NCI-H510A (cell line): ENCODE measurements around the gene OSBPL9.
"Not testable (repeated sequence)": the region's sequence is repeated elsewhere in the genome, so short reads cannot be mapped to it uniquely, and the experiment has no call there.

Experiments used
- DNase-seq: peaks from one replicate; lab custom pipeline; 2025; lab: John Stamatoyannopoulos, UW

Gene OSBPL9

DNA sequence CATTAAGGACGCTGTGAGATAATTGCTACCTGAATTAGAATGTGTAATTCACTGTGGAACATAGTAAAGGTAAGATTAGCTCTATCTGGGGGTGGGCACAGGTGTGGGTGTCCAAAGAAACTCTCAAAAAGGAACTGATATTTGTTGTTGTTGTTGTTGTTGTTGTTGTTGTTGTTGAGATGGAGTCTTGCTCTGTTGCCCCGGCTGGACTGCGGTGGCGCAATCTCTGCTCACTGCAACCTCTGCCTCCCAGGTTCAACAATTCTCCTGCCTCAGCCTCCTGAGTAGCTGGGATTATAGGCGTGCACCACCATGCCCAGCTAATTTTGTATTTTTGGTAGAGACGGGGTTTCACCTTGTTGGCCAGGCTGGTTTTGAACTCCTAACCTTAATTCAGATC lies 6.8 kb upstream of the OSBPL9 start:
- DNase-seq: not testable (repeated sequence)

DNA sequence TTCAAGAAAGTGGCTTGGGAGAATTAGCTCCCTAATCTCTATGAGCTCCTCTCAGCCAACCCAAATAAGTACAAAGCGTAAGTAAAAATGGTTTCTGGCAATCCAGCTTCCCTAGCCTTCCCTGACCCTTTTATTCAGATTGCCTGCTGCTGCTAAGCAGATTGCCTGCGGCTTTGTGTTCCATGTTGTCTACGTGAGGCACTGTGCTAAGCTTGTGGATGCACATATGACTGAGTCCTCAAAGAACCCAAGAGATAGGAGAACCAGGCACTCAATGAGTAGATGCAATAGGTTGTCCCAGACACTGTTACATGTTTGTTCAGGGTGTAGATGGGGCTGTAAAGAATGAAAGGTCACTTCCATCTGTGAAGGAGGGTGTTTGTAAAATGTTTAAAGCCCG lies 6.3 kb upstream of the OSBPL9 start:
- DNase-seq: no peak

DNA sequence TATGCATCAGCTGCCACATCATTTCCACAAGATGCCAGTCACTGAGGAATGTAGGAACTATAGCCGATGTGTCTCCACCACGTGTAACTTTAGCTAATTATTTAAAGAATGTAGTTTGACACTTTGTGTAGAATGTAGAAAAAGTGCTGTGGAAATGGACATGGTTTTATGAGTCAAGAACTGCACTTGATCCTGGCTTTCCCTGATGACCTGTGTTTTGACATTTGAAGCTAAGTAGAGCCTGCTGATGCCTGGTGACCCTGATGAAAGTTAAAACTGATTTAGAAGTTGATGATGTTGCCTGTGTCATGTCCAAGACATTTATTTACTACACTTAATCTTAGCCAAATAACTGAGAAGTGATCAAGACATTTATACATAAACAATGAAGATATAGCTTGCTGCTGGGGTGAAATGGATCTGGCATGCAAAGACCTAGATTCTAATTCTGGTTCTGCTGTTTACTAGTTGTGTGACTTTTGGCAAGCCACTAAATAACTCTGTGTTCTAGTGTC lies 4.4 kb upstream of the OSBPL9 start:
- DNase-seq: no peak

DNA sequence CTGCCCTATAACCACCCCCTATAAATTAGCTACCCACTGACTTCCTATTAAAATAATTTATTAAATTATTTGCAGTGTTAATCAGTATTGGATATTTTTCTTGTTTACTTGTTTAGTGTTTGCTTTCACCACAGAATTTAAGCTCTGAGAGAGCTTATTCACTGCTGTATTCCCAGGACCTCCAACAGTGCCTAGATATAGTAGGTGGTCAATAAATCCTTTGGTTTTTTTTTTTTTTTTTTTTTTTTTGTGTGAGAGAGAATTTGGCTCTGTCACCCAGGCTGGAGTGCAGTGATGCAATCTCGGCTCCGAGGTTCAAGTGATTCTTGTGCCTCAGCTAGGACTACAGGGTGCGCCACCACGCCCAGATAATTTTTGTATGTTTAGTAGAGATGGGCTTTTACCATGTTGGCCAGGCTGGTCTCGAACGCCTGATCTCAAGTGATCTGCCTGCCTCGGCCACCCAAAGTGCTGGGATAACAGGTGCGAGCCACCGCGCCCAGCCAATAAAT lies 1.1 kb upstream of the OSBPL9 start:
- DNase-seq: no peak

DNA sequence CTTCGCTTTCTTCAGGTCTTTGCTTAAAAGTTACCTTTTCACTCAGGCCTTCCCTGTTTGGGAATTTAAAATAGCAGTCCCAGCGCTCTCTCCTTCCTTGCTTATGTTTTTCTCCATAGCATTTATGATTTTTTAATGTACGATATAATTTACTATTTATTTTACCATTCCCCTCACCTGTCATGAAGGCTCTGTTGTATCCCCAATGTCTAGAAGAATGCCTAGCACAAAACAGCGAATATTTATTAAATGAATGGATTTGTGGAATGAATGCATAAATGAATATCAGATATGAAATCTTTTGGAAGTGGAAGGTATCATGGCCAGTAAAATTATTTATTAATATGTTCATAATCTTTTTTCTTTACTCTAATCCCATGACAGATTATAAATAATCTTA lies 402 bp upstream of the OSBPL9 start:
- DNase-seq: no peak

DNA sequence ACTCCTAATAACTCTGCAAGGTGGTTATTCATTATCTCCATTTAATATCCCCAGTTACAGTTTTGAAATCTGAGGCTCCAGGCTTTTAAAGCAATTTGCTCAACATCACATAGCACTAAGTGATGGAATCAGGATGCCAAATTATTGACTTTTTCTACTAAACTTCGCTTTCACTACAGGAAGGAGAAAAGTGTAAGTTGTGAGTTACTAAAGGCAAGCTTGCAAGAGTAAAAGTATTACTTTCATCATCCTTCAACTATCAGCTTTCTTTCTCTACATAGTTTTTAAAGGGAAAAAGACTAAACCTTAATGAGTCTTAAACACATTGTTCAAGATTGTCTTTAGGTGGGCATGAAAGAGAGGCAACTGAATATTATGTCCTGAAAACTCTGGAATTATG lies 1.8 kb downstream of the OSBPL9 start:
- DNase-seq: no peak

DNA sequence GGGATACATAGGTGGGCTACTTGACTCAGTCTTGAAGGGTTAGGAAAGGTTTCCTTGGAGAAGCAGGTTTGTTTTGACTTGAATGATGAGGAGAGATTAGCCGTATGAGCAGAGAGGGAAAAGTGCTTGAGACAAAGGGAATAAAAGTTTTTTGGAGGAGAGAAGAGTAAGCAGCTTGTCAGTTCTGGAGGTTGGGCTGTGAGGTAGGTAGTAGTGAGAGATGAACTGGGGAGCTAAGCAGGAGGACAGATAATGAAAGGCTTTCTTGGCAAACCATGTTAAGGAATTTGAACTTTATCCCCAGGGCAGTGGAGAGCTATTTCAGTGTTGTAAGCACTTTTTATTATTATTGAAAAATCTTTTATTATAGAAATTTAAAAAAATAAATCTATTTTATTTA lies 3.6 kb downstream of the OSBPL9 start:
- DNase-seq: no peak

DNA sequence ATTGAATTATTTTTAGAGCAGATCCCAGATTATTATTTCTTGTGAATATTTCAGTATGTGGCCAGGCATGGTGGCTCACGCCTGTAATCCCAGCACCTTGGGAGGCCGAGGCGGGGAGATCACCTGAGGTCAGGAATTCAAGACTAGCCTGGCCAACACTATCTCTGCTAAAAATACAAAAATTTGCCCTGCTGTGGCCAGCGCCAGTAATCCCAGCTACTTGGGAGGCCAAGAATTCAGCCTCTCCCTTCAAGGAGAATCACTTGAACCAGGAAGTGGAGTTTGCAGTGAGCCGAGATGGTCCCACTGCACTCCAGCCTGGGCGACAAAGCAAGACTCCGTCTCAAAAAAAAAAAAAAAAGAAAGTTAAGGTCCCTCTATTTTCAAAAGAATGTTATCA lies 4.3 kb downstream of the OSBPL9 start:
- no peak for DNase-seq

DNA sequence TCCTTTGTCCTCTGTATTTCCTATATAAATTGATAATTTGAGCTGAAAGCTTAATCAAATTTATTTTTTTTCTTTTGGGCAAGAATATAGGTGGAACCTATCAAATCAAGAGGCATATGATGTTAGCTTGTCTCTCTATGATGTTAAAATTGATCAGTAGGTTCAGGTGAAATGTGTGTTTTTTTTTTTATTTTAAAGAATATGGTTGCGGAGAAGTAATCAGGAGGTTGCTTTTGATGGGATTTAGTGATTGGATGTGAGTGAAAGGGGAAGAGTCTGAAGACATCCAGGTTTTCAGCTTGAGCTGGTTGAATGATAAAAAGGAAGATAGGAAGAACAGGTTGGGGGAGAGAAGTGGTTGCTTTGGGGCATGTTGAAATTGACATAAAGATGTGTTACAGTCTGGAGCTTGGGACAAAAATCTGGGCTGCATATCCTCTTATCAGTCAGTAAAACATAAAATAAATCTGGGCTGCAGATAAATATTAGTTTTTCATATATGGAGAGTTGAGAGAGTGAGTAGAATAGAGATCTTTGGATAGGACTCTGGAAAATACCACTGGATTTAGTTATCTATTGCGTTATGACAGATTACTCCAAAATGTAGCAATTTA lies 5.1 kb downstream of the OSBPL9 start:
- DNase-seq: no peak

DNA sequence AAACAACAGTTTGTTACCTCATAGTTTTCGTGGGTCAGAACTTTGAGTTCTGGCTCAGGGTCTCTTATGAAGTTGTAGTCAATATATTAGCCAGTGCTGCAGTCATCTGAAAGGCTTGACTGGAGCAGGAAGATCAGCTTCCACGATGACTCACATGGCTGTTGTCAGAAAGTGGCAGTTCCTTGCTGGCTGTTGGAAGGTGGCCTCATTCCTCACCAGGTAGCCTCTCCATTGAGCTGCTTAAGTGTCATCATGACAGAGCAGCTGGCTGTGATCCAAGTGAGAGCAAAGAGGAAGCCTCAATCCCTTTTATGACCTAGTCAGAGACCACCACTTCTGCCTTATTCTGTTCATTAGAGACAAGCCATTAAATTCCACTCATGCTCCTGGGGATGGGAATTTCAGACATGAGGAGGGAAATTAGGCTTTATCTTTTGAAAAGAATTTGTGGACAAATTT lies 5.6 kb downstream of the OSBPL9 start:
- DNase-seq: peak; percentile 72

DNA sequence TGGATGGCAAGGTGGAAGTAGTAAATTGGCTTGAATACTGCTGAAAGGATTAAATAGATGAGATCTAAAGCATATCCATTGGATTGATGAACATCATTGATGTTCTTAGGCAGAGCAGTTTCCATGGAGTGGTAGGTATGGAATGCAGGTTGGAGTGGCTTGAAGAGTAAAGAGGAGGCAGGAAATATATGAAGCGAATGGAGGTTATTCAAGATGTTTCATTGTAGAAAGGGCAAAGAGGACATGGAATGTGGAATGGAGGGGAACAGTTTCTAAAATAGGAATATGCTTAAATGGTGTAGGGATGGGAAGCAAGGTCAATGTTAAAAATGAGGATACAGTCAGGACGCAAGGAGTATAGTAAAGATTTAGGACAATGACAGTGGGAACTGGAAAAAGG lies 6.1 kb downstream of the OSBPL9 start:
- DNase-seq: no peak

DNA sequence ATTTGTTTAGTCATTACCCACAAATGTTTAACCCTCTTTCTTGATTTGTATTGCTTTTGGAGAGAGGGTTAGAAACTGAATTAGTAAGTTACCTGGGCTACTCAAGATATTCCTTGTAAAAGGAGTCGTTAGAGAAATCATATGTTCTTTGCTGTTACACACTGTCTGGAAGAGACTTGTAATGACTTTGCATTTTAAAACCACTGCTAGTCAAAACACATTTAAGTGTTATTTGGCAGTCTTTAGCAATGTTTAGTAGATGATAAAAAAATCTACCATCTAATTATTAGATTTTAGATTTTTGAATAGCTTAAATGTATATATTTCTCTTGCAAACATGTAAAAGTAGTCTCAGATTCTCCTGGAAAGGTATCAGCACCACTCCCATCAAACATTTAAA lies 6.6 kb downstream of the OSBPL9 start:
- no peak for DNase-seq

DNA sequence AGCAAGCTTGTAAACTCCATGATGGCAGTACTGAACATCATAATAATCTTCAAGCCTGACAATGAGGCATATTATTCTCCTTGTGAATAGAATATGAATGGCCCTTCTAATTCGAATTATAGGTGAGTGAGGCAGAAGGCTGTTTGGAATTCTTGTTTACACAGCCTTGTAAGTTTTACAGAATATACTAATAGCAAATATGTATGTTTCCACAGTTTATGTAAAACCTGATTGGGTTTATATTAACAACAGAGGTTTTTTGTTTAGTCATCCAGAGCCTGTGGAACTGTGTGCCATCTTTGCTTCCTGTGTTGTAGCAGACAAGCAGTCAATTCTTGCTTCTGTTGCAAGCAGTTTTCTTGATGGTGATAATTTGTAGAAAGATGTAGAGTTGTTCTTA lies 8.0 kb downstream of the OSBPL9 start:
- no peak for DNase-seq

DNA sequence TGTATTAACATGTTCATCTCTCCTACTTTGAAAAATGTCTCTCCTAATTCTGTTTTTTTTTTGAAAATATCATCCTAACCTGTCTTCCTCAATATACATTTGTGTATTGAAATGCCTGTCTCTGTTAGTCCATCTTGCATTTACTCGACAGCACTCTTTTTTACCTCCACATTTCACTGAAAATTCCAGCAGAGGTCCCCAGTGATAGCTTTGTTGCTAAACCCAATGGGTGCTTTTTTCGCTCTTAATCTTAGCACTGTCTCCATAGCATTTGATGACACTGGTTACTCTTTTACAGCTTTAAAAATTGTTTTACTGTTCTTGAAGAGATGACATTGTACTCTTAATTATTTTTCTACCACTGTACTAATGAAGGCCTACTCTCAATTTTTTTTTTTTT lies 10.8 kb downstream of the OSBPL9 start:
- no peak for DNase-seq

DNA sequence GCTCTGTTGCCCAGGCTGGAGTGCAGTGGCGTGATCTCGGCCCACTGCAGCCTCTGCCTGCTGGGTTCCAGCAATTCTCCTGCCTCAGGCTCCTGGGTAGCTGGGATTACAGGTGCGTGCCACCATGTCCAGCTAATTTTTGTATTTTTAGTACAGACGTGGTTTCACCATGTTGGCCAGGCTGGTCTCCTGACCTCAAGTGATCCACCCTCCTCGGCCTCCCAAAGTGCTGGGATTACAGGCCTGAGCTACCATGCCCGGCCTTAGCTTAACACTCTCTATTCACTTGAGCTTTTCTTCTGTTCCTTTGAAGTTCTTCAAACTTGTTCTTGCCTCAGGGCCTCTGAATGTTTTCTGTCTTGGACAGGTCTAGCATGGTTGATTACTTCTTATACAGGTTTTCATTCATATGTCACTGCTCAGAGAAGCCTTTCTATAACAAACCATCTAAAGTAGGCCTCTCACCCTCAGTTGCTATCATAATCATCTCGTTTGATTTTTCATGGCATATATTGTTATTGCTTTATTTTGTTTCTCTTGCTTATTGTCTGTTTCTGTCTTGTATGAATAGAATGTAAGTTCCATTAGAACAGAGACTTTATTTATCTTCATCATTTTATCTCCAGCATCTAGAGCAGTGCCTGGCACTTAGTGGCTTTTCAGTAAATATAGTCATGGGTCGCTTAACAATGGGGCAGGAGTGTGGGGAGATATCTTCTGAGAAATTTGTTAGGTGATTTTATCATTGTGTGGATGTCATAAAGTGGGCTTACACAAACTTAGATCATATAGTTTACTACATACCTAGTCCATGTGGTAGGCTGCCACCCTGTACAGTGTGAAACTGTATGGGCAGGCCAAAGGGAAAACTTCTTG lies 12.1 kb downstream of the OSBPL9 start:
- DNase-seq: no peak

DNA sequence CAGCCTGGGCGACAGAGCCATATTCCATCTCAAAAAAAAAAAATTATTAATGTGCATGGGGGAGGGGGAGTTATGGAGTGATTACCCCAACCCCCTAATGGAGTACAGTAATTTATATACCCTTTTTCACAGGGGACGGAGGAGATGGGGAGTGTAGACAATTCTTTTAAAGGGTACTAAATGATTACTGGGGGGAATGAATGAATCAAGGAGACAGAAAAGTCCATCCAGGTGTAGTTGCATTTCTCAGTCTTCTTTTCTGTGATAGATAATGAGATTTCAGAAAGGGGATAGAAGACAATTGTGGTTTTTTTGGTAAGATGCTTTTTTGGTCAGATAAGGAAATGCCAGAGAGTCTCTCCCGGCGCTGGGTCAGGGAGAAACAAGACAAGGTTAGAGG lies 13.0 kb downstream of the OSBPL9 start:
- DNase-seq: no peak

DNA sequence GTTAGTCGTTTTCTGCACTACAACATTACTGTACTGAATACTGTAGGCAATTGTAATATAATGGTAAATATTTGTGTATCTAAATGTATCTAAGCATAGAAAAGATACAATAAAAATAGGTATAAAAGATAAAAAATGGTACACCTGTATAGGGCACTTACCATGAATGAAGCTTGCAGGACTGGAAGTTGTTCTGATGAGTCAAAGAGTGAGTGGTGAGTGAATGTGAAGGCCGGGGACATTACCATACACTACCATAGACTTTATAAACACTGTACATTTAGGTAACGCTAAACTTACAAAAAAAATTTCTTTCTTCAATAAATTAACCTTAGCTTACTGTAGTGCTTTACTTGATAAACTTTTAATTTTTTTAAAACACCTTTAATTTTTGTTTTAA lies 13.5 kb downstream of the OSBPL9 start:
- no peak for DNase-seq

DNA sequence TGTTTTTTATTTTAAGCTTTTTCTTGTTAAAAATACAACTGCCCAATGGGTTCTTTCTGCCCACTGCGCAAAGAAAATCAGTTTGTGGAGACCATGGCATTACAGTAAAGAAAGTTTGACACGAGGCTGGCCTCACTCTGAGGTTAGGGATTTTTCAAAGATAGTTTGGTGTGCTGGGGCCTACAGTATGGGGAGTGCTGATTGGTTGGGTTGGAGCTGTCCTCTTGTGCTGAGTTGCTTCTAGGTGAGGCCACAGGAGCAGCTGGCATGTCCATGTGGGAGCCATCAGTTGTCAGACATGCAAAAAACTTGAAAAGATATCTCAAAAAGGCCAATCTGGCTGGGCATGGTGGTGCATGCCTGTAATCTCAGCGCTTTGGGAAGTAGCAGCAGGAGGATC lies 14.0 kb downstream of the OSBPL9 start:
- DNase-seq: no peak

DNA sequence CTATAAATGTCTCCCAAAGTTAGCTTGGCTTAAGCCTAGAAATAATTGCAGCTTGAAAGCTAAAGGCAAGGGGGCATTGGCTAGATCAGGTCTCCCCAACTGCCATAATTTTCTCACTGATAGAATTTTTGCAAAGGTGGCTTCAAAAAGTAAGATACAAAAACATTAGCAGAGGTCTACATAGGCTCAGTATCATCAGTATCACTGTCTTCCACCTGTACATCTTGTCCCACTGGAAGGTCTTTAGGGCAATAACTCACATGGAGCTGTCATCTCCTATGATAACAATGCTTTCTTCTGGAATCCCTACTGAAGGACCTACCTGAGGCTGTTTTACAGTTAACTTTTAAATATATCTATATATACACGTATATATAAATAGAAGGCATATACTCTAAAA lies 14.9 kb downstream of the OSBPL9 start:
- no peak for DNase-seq

DNA sequence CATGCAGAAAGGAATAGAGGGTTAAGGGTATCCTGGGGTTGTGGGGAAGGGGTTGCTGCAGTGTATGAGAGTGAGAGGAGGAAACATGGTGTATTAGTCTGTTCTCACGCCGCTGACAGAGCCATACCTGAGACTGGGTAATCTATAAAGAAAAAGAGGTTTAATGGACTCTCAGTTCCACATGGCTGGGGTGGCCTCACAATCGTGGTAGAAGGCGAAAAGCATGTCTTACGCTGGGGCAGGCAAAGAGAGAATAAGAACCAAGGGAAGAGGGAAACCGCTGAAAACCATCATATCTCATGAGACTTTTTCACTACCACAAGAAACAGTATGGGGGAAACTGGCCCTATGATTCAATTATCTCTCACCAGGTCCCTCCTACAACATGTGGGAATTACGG lies 17.7 kb downstream of the OSBPL9 start:
- no peak for DNase-seq

DNA sequence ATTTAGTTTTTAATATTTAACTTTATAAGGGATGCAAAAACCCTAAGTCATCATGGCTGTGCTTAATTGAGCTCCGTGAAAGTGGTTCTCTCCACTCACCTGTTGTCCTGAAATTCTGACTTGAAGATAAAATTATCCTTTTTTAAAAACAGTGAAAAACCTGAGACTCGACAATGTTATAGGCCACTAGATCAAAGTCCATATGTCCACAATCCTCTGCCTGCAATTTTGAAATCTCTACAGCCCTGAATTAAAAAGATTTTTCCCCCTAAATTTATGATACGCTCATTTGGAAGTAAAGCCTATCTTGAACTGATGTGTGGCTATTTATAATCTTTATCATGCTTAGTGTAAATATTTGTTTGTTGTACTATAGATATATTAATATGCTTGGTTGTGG lies 18.7 kb downstream of the OSBPL9 start:
- DNase-seq: no peak

DNA sequence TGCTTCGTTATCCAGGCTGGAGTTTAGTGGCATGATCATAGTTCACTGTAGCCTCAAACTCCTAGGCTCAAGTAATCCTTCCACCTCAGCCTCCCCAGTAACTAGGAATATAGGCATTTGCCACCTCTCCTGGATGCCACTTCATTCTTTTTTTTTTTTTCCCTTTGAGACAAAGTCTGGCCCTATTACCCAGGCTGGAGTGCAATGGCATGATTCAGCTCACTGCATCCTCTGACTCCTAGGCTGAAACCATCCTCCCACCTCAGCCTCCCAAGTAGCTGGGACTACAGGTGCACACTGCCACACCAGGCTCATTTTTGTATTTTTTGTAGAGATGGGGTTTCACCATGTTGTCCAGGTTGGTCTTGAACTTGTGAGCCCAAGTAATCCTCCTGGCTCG lies 19.3 kb downstream of the OSBPL9 start:
- DNase-seq: no peak

DNA sequence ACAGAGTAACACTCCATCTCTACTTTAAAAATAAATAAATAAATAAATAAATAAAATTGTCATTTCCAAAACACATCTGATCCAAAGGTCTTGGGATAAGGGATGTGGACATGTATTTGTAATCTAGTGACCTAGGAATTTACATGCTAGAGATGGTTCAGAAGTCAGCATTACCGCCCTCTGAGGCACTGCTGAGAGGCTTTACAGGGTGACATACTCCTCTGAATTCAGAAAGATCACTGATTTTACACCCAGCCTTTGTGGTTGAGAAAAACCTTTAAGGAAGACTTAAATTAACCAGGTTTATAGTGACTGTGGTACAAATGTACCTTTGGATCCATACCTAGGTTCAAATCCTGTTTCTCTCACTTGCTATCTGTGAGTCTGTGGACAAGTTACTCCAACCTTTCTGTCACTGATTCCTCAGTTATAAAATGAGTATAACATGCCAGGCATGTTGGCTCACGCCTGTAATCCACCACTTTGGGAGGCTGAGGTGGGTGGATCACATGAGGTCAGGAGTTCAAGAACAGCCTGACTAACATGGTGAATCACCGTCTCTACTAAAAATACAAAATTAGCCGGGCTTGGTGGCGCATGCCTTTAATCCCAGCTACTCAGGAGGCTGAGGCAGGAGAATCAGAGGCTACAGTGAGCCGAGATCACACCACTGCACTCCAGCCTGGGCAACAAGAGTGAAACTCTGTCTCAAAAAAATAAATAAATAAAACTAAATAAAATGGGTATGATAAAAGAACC lies 20.1 kb downstream of the OSBPL9 start:
- DNase-seq: no peak
